GM23338 (cell line): ENCODE results near the gene TMEM161B.

ENCODE experiments used
- CREB1 ChIP-seq: fragments of 250-450 bp; sonication (Bioruptor Pico); IDR thresholded peaks from 2 replicates; pipeline ENCODE4 v1.5.0; 2020; ENCODE audit warnings: low read depth, mild to moderate bottlenecking, moderate library complexity
- CTCF ChIP-seq, 2 experiments: fragments of 200-600 bp in 1 of 2; sonication (generic) in 1 of 2; conservative IDR thresholded peaks; 2 replicates each; pipeline versions ENCODE4 v1.5.1 to v1.6.1; 2016 to 2017; ENCODE audit warnings: antibody characterized with exemption in 2 of 2, low read depth in 2 of 2, mild to moderate bottlenecking in 2 of 2, moderate library complexity in 1 of 2
- ETS1 ChIP-seq: IDR thresholded peaks from 2 replicates; pipeline ENCODE4 v1.6.1; 2016; ENCODE audit warnings: antibody characterized with exemption
- EZH2 ChIP-seq: fragments of 200-600 bp; sonication (generic); IDR thresholded peaks from one replicate; pipeline ENCODE4 v1.8.0; 2017; ENCODE audit warnings: antibody characterized with exemption, mild to moderate bottlenecking, low read depth; ENCODE audit not compliant: unreplicated experiment
- EZH2phosphoT487 ChIP-seq: fragments of 200-600 bp; sonication (generic); IDR thresholded peaks from one replicate; pipeline ENCODE4 v1.8.1; 2018; ENCODE audit warnings: antibody characterized with exemption; ENCODE audit not compliant: unreplicated experiment
- JUNB ChIP-seq: IDR thresholded peaks from one replicate; pipeline ENCODE4 v1.6.1; 2016; ENCODE audit warnings: antibody characterized with exemption; ENCODE audit not compliant: unreplicated experiment
- NANOG ChIP-seq: IDR thresholded peaks from 2 replicates; pipeline ENCODE4 v1.6.1; 2016; ENCODE audit warnings: antibody characterized with exemption, borderline replicate concordance
- POLR2AphosphoS5 ChIP-seq: IDR thresholded peaks from 2 replicates; pipeline ENCODE4 v1.6.1; 2016; ENCODE audit warnings: antibody characterized with exemption, low read depth
- REST ChIP-seq: IDR thresholded peaks from one replicate; pipeline ENCODE4 v1.6.1; 2018; ENCODE audit warnings: antibody characterized with exemption; ENCODE audit not compliant: unreplicated experiment
- STAT1 ChIP-seq: IDR thresholded peaks from one replicate; pipeline ENCODE4 v1.6.1; 2016; ENCODE audit warnings: antibody characterized with exemption; ENCODE audit not compliant: unreplicated experiment
- ZNF114 ChIP-seq: fragments of 250-450 bp; sonication (Bioruptor Pico); IDR thresholded peaks from 2 replicates; pipeline ENCODE4 v1.5.0; 2020; ENCODE audit warnings: mild to moderate bottlenecking, moderate library complexity
- ZNF331 ChIP-seq: fragments of 250-450 bp; sonication (Bioruptor Pico); IDR thresholded peaks from 2 replicates; pipeline ENCODE4 v1.5.0; 2020; ENCODE audit warnings: low read depth, mild to moderate bottlenecking, moderate library complexity
- ZNF462 ChIP-seq: fragments of 250-450 bp; sonication (Bioruptor Pico); IDR thresholded peaks from 2 replicates; pipeline ENCODE4 v1.5.0; 2020; ENCODE audit warnings: mild to moderate bottlenecking, moderate library complexity

- TF ChIP-seq CTCF (conservative IDR thresholded peaks at IDR 0.05; ENCODE audit: low read depth in 2 of 2) (no peak), POLR2AphosphoS5 (no peak), EZH2 (no peak), ZNF114 (CRISPR knock-in tag) (no peak), CREB1 (CRISPR knock-in tag) (no peak), EZH2phosphoT487 (no peak), JUNB (no peak), STAT1 (no peak), ETS1 (no peak), REST (no peak), NANOG (no peak), ZNF331 (CRISPR knock-in tag) (no peak), ZNF462 (CRISPR knock-in tag) (no peak)
Observed at GRCh38 chr5:88263349-88263748, 5.3 kb downstream of the TMEM161B start.
